ENCODE results near the gene ACSM2A. TPM values are rescaled to one million over a fixed set of nuclear protein-coding genes. Genes with fewer than 3 reads are reported as not detected.
"Not testable (repeated sequence)": the region's sequence is repeated elsewhere in the genome, so short reads cannot be mapped to it uniquely, and the experiment has no call there.

The ACSM2A gene, protein sequence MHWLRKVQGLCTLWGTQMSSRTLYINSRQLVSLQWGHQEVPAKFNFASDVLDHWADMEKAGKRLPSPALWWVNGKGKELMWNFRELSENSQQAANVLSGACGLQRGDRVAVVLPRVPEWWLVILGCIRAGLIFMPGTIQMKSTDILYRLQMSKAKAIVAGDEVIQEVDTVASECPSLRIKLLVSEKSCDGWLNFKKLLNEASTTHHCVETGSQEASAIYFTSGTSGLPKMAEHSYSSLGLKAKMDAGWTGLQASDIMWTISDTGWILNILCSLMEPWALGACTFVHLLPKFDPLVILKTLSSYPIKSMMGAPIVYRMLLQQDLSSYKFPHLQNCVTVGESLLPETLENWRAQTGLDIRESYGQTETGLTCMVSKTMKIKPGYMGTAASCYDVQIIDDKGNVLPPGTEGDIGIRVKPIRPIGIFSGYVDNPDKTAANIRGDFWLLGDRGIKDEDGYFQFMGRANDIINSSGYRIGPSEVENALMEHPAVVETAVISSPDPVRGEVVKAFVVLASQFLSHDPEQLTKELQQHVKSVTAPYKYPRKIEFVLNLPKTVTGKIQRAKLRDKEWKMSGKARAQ
- under 1 TPM in 1 of 4 donors, not detected in 3; 0.85 TPM for total RNA-seq

- TF ChIP-seq, protein P1, sequence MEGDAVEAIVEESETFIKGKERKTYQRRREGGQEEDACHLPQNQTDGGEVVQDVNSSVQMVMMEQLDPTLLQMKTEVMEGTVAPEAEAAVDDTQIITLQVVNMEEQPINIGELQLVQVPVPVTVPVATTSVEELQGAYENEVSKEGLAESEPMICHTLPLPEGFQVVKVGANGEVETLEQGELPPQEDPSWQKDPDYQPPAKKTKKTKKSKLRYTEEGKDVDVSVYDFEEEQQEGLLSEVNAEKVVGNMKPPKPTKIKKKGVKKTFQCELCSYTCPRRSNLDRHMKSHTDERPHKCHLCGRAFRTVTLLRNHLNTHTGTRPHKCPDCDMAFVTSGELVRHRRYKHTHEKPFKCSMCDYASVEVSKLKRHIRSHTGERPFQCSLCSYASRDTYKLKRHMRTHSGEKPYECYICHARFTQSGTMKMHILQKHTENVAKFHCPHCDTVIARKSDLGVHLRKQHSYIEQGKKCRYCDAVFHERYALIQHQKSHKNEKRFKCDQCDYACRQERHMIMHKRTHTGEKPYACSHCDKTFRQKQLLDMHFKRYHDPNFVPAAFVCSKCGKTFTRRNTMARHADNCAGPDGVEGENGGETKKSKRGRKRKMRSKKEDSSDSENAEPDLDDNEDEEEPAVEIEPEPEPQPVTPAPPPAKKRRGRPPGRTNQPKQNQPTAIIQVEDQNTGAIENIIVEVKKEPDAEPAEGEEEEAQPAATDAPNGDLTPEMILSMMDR (IDR thresholded peaks at IDR 0.05; ENCODE audit: low read depth), result not testable (repeated sequence)
Observed at GRCh38 chr16:20451364-20451763, at the start of gene ACSM2A. Gene ACSM2A (plus strand): TSS chr16:20451521. CDS start chr16:20460115, 8,594 bp downstream.

DNA sequence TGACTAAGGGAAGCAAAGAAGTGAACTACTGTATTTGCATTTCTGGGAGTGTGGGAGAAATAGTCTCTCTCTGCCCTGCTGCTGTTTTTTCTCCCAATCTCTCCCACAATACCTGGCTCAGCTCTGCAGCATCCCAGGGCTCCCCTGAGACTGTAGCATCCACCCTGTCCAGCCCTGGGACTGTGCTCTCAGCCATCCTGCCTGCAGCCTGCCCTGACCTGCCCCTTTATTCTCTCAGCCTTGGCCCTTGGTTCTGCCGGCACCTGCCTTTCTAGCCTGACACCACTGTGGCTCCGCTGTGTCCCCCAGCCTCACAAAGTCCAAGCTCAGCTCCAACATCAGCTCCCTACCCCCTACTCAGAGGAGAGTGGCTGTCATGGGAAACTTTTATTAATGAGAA is 48.7 kb upstream of the ACSM2A start:
- TF ChIP-seq, protein P1 (IDR thresholded peaks at IDR 0.05; ENCODE audit: low read depth), result no peak

DNA sequence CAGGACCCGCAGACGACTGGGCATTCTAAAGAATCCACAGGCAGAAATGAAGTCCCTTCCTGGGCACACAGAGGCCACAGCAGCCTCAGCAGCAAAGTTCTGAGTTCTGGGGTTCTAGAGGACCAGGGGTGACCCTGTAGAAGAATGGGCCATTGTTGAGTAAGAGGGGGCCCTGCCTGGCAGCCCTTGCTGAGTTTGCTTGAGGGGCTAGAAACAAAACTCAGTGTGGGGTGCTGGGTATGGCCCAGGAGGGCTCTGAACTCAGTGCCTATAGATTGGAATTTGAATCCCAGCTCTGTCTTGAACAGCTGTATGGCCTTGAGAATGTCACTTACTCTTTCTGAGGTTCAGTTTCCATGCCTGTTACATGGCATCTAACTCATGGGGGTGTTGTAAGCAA is 46.7 kb upstream of the ACSM2A start, which contains the start of gene PDILT:
Gene PDILT, minus strand, starts transcription at position 101 of the 400 bp plus-strand sequence. CDS start 5,437 bp downstream, outside the sequence.
- TF ChIP-seq, protein P1 (IDR thresholded peaks at IDR 0.05; ENCODE audit: low read depth), result no peak

DNA sequence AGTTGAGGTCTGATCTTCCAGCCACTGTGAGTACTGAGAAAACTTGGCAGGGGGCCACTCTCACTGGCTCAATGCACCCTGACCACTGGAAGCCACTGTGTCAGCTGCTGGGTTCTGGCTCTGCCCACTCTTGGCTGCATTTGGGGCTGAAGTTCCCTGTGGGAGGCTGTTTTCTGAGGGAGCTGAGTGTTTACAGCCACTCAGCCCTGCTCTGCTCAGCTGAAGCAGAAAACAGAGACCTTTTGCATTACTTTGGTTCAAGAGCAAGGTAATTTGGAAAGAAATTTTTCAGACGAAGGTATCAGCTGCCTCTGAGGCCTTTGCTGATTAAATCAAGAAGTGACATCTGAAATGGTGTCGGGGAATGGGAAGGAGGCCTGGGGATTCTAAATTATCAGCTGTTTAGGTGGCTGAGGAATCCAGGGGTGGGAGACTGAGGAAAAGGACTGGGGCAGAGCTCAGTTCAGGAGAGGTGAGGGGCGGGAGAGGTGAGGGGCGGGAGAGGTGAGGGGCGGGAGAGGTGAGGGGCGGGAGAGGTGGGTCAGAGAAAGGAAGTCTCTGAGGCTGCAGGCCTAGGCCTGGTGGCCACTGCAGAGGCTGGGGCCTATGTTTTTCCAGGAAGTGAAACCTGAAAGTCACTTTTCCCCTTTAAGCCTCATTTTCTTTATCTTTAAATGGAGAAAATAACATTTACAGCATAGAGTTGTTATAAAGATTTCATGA is 41.8 kb upstream of the ACSM2A start, which contains the start of gene ACSM5:
Gene ACSM5, plus strand, starts transcription at position 137 of the 723 bp plus-strand sequence. CDS start 1,951 bp downstream, outside the sequence.
- TF ChIP-seq, protein P1 (IDR thresholded peaks at IDR 0.05; ENCODE audit: low read depth), result no peak

DNA sequence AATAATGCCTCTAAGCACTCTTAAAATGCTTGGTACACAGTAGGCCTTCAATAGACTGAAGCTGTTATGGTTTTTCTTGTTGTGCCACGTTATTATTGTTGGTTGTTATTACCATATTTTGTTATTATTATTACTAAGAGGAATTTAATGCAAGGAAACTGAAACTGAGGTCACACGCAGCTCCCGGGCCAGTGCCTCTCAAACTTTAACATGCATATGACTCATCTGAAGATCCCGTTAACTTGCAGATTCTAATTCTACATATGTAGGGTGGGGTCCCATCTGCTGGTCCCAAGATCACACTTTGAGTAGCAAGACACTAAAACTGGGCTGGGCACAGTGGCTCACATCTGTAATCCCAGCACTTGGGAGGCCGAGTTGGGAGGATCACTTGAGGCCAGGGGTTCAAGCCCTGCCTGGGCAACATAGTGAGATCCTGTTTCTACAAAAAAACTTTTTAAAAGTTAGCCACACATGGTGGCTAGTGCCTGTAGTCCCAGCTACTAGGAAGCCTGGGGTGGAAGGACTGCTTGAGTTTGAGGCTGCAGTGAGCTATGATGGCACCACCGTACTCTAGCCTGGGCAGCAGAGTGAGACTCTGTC is 41.1 kb upstream of the ACSM2A start:
- TF ChIP-seq, protein P1 (IDR thresholded peaks at IDR 0.05; ENCODE audit: low read depth), result no peak

- TF ChIP-seq, protein P1 (IDR thresholded peaks at IDR 0.05; ENCODE audit: low read depth), result no peak
Observed at GRCh38 chr16:20411055-20411454, 40.3 kb upstream of the ACSM2A start.

Measured in subcutaneous adipose tissue (tissue), 4 donors.